Measurements from ENCODE around the gene ZNF470. TPM values are rescaled to one million over a fixed set of nuclear protein-coding genes. Genes with fewer than 3 reads are reported as not detected.

Gene ZNF470
- polyA plus RNA-seq, 1 donor from 2014 or later, result 9.6 TPM

- H3K4me2 ChIP-seq (ENCODE audit: low read length), result no peak overlapping the region
These were observed 29.4 kb downstream of the ZNF470 start for GRCh38 chr19:56596676-56597075.

GRCh38 chr19:56597696-56598095 lies 30.4 kb downstream of the ZNF470 start:
- Histone ChIP-seq H3K27me3 (ENCODE audit: insufficient read depth, low read depth, low read length) (no peaks in the 10 kb centered on the region), H2AFZ (ENCODE audit: low read depth, low read length) (no peak overlapping the region), H3K4me2 (ENCODE audit: low read length) (no peak overlapping the region), H3K27ac (ENCODE audit: low read length) (no peak overlapping the region), H3K4me3 (ENCODE audit: low read length) (peak overlapping the region; percentile 29), H3K9me2 (ENCODE audit: insufficient read depth, low read length) (no peaks in the 10 kb centered on the region), H3K9me3 (ENCODE audit: low read length) (peaks cover 21% of the 10 kb centered on the region), H3K36me3 (ENCODE audit: insufficient read depth, low read length) (peaks cover 25% of the 10 kb centered on the region), H3F3A (ENCODE audit: insufficient read depth, low read length, poor library complexity, severe bottlenecking) (no peaks in the 10 kb centered on the region), H3K79me2 (replicated peaks; ENCODE audit: insufficient read depth, low read length) (peaks cover 62% of the 10 kb centered on the region), H3K9ac (ENCODE audit: low read length) (no peak overlapping the region), H4K20me1 (ENCODE audit: insufficient read depth) (no peaks in the 10 kb centered on the region)
- TF ChIP-seq EZH2 (IDR thresholded peaks at IDR 0.05; ENCODE audit: borderline replicate concordance, insufficient read depth, low read length, poor library complexity, severe bottlenecking), result no peak
- no peak for TF ChIP-seq TAF1 (IDR thresholded peaks at IDR 0.05; ENCODE audit: low read depth)
- TF ChIP-seq RAD21 (conservative IDR thresholded peaks at IDR 0.05), result no peak
- no peak for TF ChIP-seq EP300 (conservative IDR thresholded peaks at IDR 0.05; ENCODE audit: poor library complexity, severe bottlenecking)
- TF ChIP-seq MXI1 (conservative IDR thresholded peaks at IDR 0.05; ENCODE audit: poor library complexity, severe bottlenecking), result no peak
- no peak for TF ChIP-seq POLR2AphosphoS5 (IDR thresholded peaks at IDR 0.05)
- TF ChIP-seq CTCF (IDR thresholded peaks at IDR 0.05; ENCODE audit: poor library complexity, severe bottlenecking), result no peak

More at GRCh38 chr19:56596676-56597075, 29.4 kb downstream of the ZNF470 start:
- Histone ChIP-seq H3K9me2 (ENCODE audit: insufficient read depth, low read length) (no peaks in the 10 kb centered on the region), H3K27ac (ENCODE audit: low read length) (no peak overlapping the region), H3K4me3 (ENCODE audit: low read length) (peak overlapping the region; percentile 93), H3K36me3 (ENCODE audit: insufficient read depth, low read length) (peaks cover 19% of the 10 kb centered on the region), H4K20me1 (ENCODE audit: insufficient read depth) (no peaks in the 10 kb centered on the region), H3K79me2 (replicated peaks; ENCODE audit: insufficient read depth, low read length) (peaks cover 61% of the 10 kb centered on the region), H3K27me3 (ENCODE audit: insufficient read depth, low read depth, low read length) (no peaks in the 10 kb centered on the region), H3F3A (ENCODE audit: insufficient read depth, low read length, poor library complexity, severe bottlenecking) (no peaks in the 10 kb centered on the region), H3K9ac (ENCODE audit: low read length) (no peak overlapping the region), H3K9me3 (ENCODE audit: low read length) (peaks cover 24% of the 10 kb centered on the region), H2AFZ (ENCODE audit: low read depth, low read length) (no peak overlapping the region)
- no peak for TF ChIP-seq SMC3 (conservative IDR thresholded peaks at IDR 0.05; ENCODE audit: poor library complexity)
- TF ChIP-seq POLR2AphosphoS5 (IDR thresholded peaks at IDR 0.05), result no peak
- TF ChIP-seq EZH2 (IDR thresholded peaks at IDR 0.05; ENCODE audit: borderline replicate concordance, insufficient read depth, low read length, poor library complexity, severe bottlenecking), result no peak
- TF ChIP-seq EP300 (conservative IDR thresholded peaks at IDR 0.05; ENCODE audit: poor library complexity, severe bottlenecking), result no peak
- no peak for TF ChIP-seq RAD21 (conservative IDR thresholded peaks at IDR 0.05)
- TF ChIP-seq TAF1 (IDR thresholded peaks at IDR 0.05; ENCODE audit: low read depth), result no peak
- no peak for TF ChIP-seq REST (IDR thresholded peaks at IDR 0.05; ENCODE audit: borderline replicate concordance)
- no peak for TF ChIP-seq MXI1 (conservative IDR thresholded peaks at IDR 0.05; ENCODE audit: poor library complexity, severe bottlenecking)
- no peak for TF ChIP-seq CTCF (IDR thresholded peaks at IDR 0.05; ENCODE audit: poor library complexity, severe bottlenecking)
